ENCODE results near the gene XG. TPM values are rescaled to one million over a fixed set of nuclear protein-coding genes. Genes with fewer than 3 reads are reported as not detected.
"Not testable (repeated sequence)": the region's sequence is repeated elsewhere in the genome, so short reads cannot be mapped to it uniquely, and the experiment has no call there.

XG gene
- total RNA-seq, 1 donor from 2014 or later = 0.12 TPM

DNA sequence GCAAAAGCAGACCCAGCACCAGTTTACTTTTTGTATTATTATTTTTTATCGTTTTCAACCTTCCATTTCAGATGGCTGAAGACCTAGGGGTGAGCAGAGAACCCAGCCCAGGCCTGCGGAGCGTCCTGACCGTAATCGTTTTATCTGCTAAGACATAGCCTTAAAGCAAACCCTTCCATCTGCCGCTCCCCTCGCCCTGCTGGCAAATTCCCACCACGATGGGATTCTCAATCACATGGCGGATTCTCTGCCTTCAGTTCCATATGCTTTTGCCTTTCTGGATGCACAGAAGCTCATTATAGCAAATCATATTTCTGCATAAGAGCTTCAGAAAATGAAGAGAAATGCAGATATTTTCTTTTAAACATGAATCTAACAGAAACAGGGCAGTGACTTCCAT is 18.6 kb upstream of the XG start:
- intact Hi-C loops (cut with micrococcal nuclease) = no loop called here

DNA sequence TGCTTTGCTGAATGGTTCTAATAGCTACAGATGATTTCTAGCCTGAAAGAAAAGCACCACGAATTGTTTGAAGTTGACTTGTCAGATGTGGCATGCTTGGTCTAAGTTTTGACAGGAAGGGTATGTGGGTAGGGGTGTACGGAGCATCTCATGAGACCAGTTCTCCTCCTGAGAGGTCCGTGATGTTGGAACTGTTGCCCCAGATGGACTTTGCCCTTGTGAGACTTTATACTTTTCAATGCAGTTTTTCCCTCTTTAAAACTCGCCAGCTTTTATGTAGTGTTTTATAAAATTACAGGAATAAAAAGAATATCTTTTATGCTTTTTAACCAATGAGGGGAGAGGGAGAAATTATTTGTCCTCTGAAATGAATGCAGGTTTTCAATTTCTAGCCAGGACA is 16.6 kb upstream of the XG start:
- intact Hi-C loops (cut with micrococcal nuclease) = no loop called here

DNA sequence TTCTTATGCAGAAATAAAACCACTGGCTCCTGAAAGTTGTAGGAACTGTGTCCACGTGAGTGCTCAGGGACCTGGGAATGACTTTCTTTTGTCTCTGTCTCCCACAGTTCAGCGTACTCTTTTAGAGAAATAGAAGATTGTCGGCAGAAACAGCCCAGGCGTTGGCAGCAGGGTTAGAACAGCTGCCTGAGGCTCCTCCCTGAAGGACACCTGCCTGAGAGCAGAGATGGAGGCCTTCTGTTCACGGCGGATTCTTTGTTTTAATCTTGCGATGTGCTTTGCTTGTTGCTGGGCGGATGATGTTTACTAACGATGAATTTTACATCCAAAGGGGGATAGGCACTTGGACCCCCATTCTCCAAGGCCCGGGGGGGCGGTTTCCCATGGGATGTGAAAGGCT is 11.2 kb upstream of the XG start:
- intact Hi-C loops (cut with micrococcal nuclease) = no loop called here

DNA sequence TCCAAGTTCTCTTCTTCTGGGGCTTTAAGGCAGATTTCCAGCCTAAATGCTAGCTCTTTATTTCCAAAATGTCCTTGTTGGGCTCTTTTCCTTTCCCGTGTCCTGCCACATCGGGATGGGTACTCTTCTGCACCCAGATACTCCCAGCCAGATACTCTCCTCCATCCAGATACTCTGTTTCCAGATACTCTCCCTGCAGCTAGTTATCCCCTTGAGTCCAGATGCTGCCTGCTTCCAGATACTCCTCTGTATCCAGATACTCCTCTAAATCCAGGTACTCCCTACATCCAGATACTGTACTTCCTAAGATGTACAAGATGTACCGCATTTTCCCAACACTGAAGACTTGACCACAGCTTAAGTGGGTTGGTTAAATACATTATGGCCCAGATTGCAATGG is 10.5 kb upstream of the XG start:
- intact Hi-C loops (cut with micrococcal nuclease) = no loop called here

DNA sequence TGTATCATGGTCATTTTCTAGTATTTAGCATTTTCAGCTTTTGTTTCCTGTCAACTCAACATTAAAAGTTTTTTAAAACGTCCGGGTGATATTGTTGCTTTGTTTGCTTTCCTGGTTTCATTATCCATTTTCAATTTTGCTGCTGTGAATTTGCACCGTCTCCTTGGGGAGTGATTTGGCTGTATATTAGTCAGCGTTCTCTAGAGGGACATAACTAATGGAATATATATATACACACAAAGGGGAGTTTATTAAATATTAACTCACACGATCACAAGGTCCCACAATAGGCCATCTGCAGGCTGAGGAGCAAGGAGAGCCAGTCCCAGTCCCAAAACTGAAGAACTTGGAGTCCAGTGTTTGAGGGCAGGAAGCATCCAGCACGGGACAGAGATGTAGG is 5.6 kb upstream of the XG start:
- intact Hi-C loops (cut with micrococcal nuclease) = not testable (repeated sequence)

DNA sequence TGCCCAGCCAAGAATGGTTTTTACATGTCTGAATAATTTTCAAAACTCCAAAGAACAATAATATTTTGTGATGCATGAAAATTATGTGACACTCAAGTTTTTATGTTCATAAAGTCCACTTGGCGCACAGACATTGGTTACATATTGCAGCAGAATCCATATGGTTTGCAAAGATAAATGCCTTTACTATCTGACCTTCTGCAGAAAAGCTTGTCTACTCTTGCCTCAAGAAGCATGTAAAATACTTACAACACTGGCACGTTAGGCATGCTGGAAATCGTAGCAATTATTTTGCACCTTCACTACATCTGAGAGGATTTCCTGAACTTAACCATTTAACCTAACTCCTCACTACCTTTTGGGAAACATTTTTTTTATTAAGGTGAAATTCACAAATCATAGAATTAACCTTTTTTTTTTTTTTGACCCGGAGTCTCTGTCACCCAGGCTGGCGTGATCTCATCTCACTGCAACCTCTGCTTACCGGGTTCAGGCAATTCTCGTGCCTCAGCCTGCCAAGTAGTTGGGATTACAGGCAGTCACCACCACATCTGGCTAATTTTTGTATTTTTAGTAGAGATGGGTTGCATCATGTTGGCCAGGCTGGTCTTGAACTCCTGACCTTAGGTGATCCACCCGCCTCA is 3.5 kb upstream of the XG start:
- intact Hi-C loops (cut with micrococcal nuclease) = no loop called here

DNA sequence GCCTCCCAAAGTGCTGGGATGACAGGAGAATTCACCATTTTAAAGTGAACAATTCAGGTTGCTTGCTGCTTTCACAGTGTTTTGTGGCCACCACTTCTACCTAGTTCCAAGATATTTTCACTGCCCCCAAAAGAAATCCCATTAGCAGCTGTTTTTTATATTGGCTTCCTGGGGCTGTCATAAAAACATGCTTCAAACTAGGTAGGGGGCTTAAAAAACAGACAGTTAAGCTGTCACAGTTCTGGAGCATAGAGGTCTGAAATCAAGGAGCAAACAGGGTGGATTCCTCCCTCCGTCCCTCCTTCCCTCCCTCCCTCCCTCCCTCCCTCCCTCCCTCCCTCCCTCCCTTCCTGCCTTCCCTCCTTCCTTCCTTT is 3.0 kb upstream of the XG start:
- intact Hi-C loops (cut with micrococcal nuclease) = no loop called here

DNA sequence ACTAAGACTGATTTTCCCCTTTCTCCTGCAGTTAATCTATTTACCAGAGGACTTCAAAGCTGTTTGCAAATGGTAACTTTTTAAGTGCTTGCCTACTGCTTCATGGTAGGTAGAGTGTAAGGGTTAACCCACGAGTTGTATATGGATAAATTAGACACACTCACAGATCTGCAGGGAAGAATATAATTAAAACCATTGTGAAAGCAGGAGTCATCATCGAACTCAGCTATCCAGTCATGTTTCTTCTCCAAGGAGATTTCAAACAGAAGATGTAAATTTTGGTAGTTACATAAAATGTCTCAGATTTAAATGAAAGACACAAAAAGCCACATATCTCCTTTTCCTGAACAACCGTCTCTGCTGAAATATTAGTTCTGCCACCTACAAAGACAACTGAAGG is 549 bp upstream of the XG start:
- intact Hi-C loops (cut with micrococcal nuclease) = no loop called here

DNA sequence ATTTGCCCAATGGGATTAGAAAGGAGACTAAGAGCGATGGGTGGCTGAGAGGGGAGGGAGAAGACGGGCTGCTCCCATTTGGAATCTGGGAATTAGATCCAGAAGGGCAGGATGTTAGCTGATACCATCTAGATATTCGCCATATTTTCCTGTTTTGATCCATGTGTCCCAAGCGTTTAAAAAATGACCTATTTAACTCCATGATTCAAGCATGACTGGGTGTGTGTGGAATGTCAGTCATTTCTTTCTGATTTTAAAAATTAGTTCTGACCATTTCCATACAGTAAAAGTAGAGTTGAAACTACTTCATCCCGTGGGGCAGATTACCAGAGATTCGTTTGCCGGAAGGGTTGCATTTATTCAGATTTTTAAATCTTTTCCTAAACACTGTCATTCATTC is 601 bp downstream of the XG start:
- intact Hi-C loops (cut with micrococcal nuclease) = not testable (repeated sequence)

DNA sequence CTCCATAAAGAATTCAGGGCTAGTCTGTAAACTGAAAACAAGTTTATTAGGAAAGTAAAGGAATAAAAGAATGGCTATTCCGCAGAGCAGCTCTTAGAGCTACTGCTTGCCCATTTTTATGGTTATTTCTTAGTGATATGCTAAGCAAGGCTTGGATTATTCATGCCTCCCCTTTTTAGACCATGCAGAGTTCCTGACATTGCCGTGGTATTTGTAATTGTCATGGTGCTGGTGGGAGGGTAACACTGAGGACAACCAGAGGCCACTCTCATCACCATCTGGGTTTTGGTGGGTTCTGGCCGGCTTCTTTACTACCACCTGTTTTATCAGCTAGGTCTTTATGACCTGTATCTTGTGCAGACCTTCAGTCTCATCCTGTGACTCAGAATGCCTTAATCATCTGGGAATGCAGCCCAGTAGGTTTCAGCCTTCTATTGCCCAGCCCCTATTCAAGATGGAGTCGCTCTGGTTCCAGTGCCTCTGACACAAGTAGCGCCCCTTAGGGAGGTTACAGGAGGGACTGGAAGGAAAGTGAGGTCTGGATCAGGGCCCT is 3.4 kb downstream of the XG start:
- intact Hi-C loops (cut with micrococcal nuclease) = not testable (repeated sequence)

DNA sequence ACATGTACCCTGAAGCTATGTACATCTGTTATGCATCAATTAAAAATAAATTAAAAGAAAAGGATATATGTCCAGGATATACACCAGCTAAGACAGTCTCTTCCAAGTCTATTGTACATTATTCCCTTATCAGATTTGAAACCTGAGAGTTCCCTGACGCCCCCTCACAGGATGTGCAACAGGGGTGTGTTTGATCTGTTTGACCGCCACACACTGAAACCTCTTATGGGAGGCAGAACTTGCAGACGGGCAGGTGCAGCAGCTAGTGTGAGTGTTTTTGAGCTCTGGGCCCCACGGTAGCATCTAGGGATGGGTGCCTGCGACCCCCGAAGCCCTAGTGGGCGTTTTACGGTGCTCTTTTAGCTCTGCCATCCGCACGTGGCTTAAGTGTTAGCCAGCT is 4.7 kb downstream of the XG start:
- intact Hi-C loops (cut with micrococcal nuclease) = no loop called here

DNA sequence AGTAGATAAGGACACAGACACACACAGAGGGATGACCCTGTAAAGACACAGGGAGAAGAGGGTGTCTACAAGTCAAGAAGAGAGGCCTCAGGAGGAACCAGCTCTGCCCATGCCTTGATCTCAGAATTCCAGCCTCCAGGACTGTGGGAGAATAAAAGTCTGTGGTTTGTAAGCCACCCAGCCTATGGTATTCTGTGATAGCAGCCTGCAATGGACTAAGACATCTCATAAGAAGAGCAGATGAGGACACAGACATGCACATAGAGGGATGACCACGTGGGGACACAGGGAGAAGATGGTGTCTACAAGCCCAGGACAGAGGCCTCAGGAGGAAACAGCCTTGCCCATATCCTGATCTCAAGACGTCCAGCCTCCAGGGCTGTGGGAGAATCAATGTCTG is 9.4 kb downstream of the XG start:
- intact Hi-C loops (cut with micrococcal nuclease) = no loop called here

DNA sequence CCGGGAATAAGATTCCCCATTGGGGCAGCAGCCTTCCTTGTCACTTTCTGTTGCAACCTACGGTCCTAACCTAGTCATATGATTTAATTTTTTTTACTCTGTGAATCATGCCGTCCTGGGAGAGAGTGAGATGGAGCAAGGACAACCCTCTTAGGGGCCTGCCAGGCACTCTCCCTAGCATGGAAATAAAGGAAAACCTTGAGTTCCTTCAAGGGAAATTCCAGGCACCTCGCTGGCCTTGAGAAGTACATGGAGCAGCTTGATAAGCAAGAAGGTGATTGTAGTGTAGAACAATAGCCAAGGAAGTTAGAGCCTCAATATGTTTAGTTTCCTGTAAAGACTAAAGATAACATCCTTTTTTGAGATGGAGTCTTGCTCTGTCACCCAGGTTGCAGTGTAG is 10.8 kb downstream of the XG start:
- intact Hi-C loops (cut with micrococcal nuclease) = not testable (repeated sequence)

DNA sequence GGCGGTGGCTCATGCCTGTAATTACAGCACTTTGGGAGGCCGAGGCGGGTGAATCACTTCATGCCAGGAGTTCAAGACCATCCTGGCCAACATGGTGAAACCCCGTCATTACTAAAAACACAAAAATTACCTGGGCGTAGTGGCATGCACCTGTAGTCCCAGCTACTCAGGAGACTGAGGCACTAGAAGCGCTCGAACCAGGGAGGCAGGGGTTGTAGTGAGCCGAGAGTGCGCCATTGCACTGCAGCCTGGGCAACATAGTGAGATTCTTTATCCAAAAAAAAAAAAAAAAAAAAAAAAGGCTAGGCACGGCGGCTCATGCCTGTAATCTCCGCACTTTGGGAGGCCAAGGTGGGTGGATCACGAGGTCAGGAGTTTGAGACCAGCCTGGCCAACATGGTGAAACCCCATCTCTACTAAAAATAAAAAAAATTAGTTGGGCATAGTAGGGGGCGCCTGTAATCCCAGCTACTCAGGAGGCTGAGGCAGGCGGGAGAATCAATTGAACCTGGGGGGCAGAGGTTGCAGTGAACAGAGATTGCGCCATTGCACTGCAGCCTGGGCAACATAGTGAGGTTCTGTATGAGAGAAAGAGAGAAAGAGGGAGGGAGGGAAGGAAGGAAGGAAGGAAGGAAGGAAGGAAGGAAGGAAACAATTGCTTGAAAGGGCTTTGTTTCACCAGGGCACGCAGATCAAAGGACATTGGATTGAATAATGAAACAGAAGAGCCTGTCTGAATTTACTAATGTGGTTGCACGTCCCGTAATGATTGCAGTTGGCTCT is 13.1 kb downstream of the XG start:
- intact Hi-C loops (cut with micrococcal nuclease) = not testable (repeated sequence)

DNA sequence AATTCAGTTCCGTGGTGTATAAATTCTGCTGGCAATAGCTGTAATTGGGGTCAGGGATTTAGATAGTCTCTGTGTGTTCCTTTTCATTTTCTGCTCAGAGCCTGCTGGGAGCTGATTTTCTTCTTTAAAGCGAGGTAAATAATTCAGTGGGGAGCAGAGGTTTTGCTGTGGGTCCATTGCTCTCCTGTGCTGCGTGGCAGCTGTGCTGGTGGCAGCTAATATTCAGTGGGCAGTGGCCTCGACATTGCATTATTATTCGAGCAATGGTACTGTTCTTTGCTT is 13.7 kb downstream of the XG start:
- intact Hi-C loops (cut with micrococcal nuclease) = no loop called here

DNA sequence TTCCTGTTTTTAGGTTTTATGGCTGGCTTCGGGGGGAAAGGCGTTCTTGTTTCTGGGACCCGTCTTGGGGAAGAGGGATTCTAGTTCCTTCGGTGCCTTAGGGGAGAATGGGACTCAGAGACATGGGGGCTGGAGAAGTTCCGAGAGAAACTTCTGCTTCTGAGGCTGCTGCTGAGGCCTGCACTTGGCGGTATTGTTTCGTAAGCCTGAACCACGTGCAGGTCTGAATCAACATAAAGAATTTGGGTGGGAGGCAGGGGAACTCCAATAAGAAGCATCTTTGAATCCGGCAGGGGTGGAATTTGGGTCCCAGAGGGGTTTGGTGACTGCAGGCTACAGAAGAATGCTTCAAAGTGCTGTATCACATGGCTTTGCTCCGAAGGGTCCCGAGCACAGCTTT is 15.1 kb downstream of the XG start:
- intact Hi-C loops (cut with micrococcal nuclease) = no loop called here

DNA sequence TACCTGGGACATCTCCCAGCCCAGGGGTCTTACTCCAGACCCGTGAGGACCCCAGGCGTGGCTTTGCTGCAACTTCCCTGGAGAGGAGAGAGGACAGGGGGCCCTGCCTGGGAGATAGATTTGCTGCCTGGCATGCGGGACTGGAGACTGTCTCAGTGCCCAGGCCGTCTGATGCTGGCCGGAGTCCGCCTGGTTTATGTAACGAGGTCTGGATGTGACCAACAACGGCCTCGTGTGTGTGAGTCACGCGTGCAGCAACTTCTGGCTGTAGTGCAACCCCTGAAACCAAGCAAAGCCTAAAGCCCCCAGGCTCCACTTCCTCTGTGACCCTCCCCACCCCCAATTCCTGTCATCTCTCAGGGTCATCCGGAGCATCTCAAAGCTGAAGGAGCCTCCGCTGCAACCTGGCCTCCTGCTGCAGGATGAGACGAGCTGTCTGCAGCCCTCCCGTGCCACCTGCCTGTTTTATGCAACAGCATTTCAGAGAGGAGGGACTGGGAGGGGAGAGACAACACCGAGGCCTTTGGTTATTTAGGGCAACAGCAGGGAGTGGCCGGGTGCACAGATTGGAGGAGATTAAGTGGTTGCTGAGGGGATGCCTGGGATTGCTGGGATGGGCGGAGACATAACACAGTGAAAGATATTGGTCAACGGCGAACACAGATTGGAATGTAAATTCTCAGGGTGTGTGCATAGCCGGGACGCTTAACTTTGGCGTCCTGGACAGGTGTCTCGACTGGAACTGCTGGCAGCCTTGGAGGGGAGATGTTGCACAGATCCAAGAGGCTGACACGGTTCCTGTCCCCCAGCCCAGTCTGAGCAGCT is 16.0 kb downstream of the XG start:
- intact Hi-C loops (cut with micrococcal nuclease) = no loop called here

DNA sequence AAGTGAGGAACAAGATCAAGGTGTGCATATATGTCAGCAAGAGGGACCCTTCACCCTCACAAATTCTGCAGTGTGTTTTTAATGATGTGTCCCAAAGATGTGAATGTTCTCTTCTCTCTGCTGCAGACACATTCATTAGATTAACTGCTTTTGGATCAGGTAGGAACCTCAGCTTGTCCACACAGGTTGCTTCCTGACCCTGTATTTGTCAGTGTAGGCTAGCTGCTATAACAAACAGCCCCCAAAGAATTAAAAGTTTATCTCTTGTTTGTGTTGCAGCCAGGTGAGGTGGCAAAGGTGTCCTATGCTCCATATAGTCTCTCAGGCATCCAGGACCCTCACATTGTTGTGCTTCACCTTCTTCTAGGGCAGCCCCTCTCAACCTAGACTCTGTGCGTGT is 17.8 kb downstream of the XG start:
- intact Hi-C loops (cut with micrococcal nuclease) = no loop called here

DNA sequence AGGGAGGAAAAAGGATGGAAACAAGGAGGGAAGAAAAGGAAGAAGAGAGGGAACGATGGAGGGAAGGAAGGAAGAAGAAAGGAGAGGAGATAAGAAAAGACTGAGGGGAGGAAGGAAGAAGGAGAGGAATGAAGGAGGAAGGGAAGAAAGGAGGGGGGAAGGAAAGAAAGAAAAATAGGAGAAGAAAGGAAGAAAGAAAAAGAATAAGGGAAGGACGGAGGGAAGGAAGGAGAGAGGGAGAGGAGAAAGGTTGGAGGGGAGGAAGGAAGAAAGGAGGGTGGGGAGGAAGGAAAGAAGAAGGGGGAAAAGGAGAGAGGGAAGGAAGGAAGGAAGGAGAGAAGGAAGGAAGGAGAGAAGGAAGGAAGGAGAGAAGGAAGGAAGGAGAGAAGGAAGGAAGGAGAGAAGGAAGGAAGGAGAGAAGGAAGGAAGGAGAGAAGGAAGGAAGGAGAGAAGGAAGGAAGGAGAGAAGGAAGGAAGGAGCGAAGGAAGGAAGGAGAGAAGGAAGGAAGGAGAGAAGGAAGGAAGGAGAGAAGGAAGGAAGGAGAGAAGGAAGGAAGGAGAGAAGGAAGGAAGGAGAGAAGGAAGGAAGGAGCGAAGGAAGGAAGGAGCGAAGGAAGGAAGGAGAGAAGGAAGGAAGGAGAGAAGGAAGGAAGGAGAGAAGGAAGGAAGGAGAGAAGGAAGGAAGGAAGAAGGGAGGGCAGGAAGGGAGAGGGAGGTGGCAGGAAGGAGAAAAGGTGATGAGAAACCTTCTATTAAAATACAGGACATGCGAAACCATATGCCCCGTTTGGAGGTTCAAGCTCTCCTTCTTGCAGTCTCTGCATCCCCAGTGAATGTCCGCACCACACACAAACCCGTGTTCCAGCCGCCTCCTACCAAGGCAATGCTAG is 21.6 kb downstream of the XG start:
- intact Hi-C loops (cut with micrococcal nuclease) = not testable (repeated sequence)

DNA sequence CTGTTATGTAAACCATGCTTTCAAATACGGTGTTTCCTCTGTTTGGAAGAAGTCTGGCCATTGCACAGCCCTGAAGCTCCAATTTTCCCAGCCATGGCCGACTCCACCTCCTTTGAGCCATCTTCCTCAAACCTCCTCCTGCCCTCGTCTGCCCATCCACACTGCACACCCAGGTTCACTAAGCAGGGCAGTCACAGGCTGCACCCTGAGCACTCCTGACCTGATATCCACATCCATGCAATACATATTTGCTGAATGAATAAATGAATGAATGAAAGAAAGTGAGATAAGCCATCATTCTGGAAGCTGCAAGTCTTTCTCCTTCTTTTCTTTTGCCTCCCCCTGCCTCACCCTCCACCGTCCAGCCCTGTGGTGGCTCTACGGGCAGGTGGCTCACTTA is 22.2 kb downstream of the XG start:
- intact Hi-C loops (cut with micrococcal nuclease) = no loop called here

DNA sequence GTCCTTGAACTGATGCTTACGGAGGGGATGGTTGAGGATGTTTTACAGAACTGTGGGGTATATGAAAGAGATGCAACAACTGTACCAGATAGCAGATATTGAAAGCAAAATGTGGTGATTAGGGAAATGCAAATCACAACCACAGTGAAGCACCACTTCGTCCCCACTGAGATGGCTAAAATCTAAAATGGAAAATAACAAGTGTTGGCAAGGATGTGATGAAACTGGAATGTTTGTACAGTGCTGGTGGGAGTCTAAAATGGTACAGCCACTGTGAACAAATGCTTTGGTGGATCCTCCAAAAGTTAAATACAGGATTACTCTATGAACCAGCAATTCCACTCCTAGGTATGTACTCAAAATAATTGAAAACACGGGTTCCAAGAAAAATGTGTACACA is 22.9 kb downstream of the XG start:
- intact Hi-C loops (cut with micrococcal nuclease) = no loop called here
